SU-DHL-6 (cell line): ENCODE data around the gene RIC8B.

Source experiments
- H2AFZ ChIP-seq: fragments of 200-600 bp; sonication (generic); 2 replicates; pipeline ENCODE4 v1.6.1; 2014; ENCODE audit warnings: low read depth, mild to moderate bottlenecking, moderate library complexity, mixed read lengths, antibody characterized with exemption, low read length; ENCODE audit not compliant: severe bottlenecking
- H3F3A ChIP-seq: fragments of 200-600 bp; shearing (Covaris generic); 2 replicates; pipeline ENCODE4 v1.6.0; 2016; ENCODE audit warnings: antibody characterized with exemption, mild to moderate bottlenecking; ENCODE audit not compliant: insufficient read depth
- H3K27ac ChIP-seq: fragments of 200-600 bp; sonication (generic); 2 replicates; pipeline ENCODE4 v1.5.1; 2016; ENCODE audit warnings: low read depth, mild to moderate bottlenecking, low read length, moderate library complexity, mixed read lengths
- H3K27me3 ChIP-seq: fragments of 200-600 bp; sonication (generic), shearing (Covaris generic); 2 replicates; pipeline ENCODE4 v1.6.0; 2014; ENCODE audit warnings: mild to moderate bottlenecking, low read length
- H3K36me3 ChIP-seq: fragments of 200-600 bp; sonication (generic); 2 replicates; pipeline ENCODE4 v1.6.1; 2014; ENCODE audit warnings: mild to moderate bottlenecking, low read length, mixed read lengths
- H3K4me2 ChIP-seq: fragments of 300-600, 200-600 bp; shearing (Covaris generic), sonication (generic); 2 replicates; pipeline ENCODE4 v1.6.0; 2014; ENCODE audit warnings: low read length, low read depth, mild to moderate bottlenecking; ENCODE audit not compliant: poor library complexity, severe bottlenecking
- H3K4me3 ChIP-seq: fragments of 200-600 bp; sonication (generic); 2 replicates; pipeline ENCODE4 v1.5.1; 2014; ENCODE audit warnings: antibody characterized with exemption, low read length, mild to moderate bottlenecking, mixed read lengths; ENCODE audit not compliant: insufficient read depth, poor library complexity, severe bottlenecking
- H3K79me2 ChIP-seq: fragments of 200-600 bp; sonication (generic); 2 replicates; pipeline ENCODE4 v1.6.1; 2014; ENCODE audit warnings: mild to moderate bottlenecking, low read length, moderate library complexity; ENCODE audit not compliant: insufficient read depth
- H3K9ac ChIP-seq: fragments of 200-600 bp; sonication (generic); 2 replicates; pipeline ENCODE4 v1.7.0; 2014; ENCODE audit warnings: mild to moderate bottlenecking, low read length
- H3K9me2 ChIP-seq: fragments of 200-600 bp; sonication (generic); replicated peaks from 2 replicates; pipeline ENCODE4 v1.6.1; 2014; ENCODE audit warnings: low read length; ENCODE audit not compliant: insufficient read depth
- H3K9me3 ChIP-seq: fragments of 200-600 bp; sonication (generic); 2 replicates; pipeline ENCODE4 v1.6.1; 2014; ENCODE audit warnings: low read length, mixed read lengths; ENCODE audit not compliant: insufficient read depth
- H4K20me1 ChIP-seq: fragments of 200-600 bp; sonication (generic); 2 replicates; pipeline ENCODE4 v1.6.1; 2014; ENCODE audit warnings: low read depth, mild to moderate bottlenecking, antibody characterized with exemption, low read length, moderate library complexity, mixed read lengths
- EZH2phosphoT487 ChIP-seq: fragments of 200-600 bp; sonication (generic), shearing (Covaris generic); conservative IDR thresholded peaks from 2 replicates; pipeline ENCODE4 v1.6.1; 2018; ENCODE audit warnings: mild to moderate bottlenecking, antibody characterized with exemption, low read length, moderate library complexity, mixed read lengths
- TF ChIP-seq, protein P1 (sequence below): fragments of 200-600 bp; sonication (generic); IDR thresholded peaks from one replicate; pipeline ENCODE4 v1.5.1; 2017; ENCODE audit warnings: antibody characterized with exemption, mild to moderate bottlenecking, low read length, moderate library complexity; ENCODE audit not compliant: insufficient read depth, poor library complexity, severe bottlenecking

RIC8B gene

GRCh38 chr12:106776897-106777296, 2.4 kb downstream of the RIC8B start:
- H3K36me3 ChIP-seq = no peaks in the 10 kb centered on the region
- no peak overlapping the region for H3K27ac ChIP-seq
- H3K4me2 ChIP-seq = no peak overlapping the region
- TF ChIP-seq EZH2phosphoT487 = no peak
- TF ChIP-seq, protein P1, sequence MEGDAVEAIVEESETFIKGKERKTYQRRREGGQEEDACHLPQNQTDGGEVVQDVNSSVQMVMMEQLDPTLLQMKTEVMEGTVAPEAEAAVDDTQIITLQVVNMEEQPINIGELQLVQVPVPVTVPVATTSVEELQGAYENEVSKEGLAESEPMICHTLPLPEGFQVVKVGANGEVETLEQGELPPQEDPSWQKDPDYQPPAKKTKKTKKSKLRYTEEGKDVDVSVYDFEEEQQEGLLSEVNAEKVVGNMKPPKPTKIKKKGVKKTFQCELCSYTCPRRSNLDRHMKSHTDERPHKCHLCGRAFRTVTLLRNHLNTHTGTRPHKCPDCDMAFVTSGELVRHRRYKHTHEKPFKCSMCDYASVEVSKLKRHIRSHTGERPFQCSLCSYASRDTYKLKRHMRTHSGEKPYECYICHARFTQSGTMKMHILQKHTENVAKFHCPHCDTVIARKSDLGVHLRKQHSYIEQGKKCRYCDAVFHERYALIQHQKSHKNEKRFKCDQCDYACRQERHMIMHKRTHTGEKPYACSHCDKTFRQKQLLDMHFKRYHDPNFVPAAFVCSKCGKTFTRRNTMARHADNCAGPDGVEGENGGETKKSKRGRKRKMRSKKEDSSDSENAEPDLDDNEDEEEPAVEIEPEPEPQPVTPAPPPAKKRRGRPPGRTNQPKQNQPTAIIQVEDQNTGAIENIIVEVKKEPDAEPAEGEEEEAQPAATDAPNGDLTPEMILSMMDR = no peak
- no peaks in the 10 kb centered on the region for H3F3A ChIP-seq
- H3K4me3 ChIP-seq = no peak overlapping the region
- no peaks in the 10 kb centered on the region for H3K9me2 ChIP-seq
- H4K20me1 ChIP-seq = no peaks in the 10 kb centered on the region
- H3K9ac ChIP-seq = no peak overlapping the region
- H3K27me3 ChIP-seq = no peaks in the 10 kb centered on the region
- no peaks in the 10 kb centered on the region for H3K79me2 ChIP-seq
- H3K9me3 ChIP-seq = no peaks in the 10 kb centered on the region
- no peak overlapping the region for H2AFZ ChIP-seq

DNA sequence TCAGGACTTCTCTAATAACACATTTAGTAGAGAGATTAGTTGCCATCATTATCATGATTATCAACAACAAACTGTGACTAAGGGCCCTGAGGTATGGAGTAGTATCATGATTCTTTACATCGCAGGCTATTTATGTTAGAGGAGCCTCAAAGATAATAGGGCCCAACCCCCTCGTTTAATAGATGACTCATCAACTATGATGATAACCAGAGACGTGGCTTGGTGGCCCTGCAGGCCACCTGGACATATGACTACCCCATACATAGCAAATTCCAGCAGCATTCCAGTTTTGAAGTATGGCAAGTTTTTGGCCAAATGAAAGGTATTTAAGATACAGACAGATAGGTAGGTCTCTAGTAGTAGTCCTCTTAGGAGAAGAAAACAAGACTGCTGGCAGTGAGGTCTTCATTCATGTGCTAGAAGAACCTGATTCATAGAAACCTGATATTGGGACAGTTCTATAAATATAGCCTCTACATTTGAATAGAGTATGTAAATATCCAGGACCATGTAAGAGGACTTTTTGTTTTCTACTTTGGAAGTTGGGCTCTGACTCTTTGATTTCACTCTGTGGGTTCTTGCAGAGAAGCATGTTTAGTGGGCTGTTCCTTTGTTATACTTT, 5.6 kb downstream of the RIC8B start:
- H4K20me1 ChIP-seq = no peaks in the 10 kb centered on the region
- no peak overlapping the region for H3K9ac ChIP-seq
- no peak overlapping the region for H3K4me2 ChIP-seq
- no peaks in the 10 kb centered on the region for H3F3A ChIP-seq
- H3K79me2 ChIP-seq = no peaks in the 10 kb centered on the region
- H3K9me3 ChIP-seq = no peaks in the 10 kb centered on the region
- H3K27me3 ChIP-seq = 0 out of 2 replicates have a peak, but pooled peaks cover 4% of the 10 kb centered on the region
- no peaks in the 10 kb centered on the region for H3K36me3 ChIP-seq
- TF ChIP-seq EZH2phosphoT487 = no peak
- TF ChIP-seq, protein P1 = no peak
- no peak overlapping the region for H3K4me3 ChIP-seq
- no peaks in the 10 kb centered on the region for H3K9me2 ChIP-seq
- no peak overlapping the region for H3K27ac ChIP-seq
- no peak overlapping the region for H2AFZ ChIP-seq

- H3K27me3 ChIP-seq = 0 out of 2 replicates have a peak, but pooled peaks cover 4% of the 10 kb centered on the region
- no peak overlapping the region for H3K9ac ChIP-seq
- no peaks in the 10 kb centered on the region for H4K20me1 ChIP-seq
- TF ChIP-seq EZH2phosphoT487 = no peak
- TF ChIP-seq, protein P1 = no peak
- H3K4me2 ChIP-seq = no peak overlapping the region
- no peaks in the 10 kb centered on the region for H3K36me3 ChIP-seq
- no peaks in the 10 kb centered on the region for H3K79me2 ChIP-seq
- H3K27ac ChIP-seq = no peak overlapping the region
- no peak overlapping the region for H3K4me3 ChIP-seq
- no peak overlapping the region for H2AFZ ChIP-seq
- H3K9me2 ChIP-seq = no peaks in the 10 kb centered on the region
- no peaks in the 10 kb centered on the region for H3F3A ChIP-seq
- H3K9me3 ChIP-seq = no peaks in the 10 kb centered on the region
Observed at GRCh38 chr12:106782619-106783018, 8.1 kb downstream of the RIC8B start.
